Inferior parietal cortex (tissue), 1 donor: ENCODE data around the gene CDK4.
A peak's percentile ranks its signal among the peaks of the same experiment; 100 is the strongest.

Source experiments
- DNase-seq: peaks from one replicate; pipeline ENCODE4 v3.0.0-alpha.2; 2016; ENCODE audit errors: extremely low spot score

The CDK4 gene

DNA sequence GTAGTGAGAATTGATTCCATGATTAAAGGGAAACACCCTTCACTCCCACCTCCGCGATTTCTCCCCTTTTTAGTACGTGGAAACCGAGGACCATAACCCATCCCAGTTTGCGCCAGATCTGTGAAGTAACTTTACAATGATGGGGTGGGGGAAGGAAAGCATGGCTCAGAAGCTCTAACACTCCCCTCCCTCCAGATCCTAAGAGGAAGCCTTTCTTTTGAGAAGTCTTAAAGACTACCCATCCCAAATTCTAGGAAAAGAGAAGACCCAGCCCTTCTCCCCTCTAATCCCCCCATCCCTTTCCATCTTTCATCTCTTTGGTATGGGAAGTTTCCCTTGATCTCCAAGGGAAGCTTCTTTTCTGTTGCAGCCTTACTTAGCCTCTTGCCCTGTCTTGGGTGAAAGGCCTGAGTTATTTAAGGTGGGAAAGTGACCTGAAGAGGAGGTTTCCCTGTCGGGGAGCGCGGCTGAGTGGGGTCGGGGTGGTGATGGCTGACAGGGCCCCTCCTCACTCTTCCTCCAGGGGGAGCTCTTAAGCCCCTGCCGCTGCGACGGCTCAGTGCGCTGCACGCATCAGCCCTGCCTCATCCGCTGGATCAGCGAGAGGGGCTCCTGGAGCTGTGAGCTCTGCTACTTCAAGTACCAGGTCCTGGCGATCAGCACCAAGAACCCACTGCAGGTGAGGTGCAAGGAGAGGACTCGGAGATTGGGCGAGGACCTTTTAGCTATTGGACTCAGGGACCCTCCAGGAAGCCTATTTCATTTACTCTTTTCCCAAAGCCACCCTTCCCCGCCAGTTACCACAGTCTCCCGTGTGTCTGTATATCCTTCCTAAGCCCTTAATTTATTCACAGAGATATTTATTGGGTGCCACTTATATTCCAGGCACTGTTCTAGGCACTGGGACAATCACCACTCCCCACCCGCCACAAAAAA, 4.6 kb upstream of the CDK4 start:
- DNase-seq = no peak

DNA sequence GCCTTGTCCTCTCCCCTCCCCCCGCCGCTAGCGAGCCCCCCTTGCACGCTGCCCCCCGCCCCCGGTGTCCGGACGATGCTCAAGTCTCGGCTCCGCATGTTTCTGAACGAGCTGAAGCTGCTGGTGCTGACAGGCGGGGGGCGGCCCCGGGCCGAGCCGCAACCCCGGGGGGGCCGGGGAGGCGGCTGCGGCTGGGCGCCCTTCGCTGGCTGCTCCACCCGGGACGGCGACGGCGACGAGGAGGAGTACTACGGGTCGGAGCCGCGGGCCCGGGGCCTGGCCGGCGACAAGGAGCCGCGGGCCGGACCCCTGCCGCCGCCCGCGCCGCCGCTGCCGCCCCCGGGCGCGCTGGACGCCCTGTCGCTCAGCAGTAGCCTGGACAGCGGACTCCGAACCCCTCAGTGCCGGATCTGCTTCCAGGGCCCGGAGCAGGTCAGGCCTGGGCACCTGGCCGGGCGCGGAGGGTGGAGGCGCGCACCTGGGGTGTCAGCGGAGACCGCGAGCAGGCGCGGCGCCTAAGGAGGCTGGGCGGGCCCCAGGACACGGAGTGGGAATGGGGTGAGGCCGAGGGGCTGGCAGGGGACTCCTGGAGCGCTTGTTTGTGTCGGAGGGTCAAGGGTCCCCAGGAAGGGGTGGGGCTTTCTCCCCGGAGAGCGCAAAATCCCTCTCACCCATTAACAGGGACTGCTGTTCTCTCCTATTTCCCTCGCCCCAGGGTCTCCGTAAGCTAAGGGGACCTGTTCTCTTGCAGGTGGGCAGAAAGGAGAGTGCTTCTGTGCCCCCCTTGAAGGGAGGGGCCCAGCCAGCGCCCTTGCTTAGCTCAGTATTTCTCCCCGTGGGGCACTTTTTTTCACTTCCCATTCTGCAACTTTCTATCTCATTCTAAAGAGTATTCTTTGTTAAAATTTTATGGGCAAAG, 3.6 kb upstream of the CDK4 start:
- no peak for DNase-seq

DNA sequence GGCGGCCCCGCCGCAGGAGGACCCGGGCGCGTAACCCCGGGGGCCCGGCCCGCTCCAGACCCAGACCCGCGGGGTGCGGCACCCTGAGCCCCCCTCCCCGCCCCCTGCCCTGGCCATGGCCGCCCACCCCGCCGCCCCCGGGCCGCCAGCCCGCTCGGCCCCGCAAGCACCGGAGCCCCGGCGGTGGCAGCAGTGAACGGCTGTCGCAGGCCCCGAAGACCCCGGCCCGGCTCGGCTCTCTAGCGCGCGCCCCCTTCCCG, 3.0 kb upstream of the CDK4 start:
- no peak for DNase-seq

DNA sequence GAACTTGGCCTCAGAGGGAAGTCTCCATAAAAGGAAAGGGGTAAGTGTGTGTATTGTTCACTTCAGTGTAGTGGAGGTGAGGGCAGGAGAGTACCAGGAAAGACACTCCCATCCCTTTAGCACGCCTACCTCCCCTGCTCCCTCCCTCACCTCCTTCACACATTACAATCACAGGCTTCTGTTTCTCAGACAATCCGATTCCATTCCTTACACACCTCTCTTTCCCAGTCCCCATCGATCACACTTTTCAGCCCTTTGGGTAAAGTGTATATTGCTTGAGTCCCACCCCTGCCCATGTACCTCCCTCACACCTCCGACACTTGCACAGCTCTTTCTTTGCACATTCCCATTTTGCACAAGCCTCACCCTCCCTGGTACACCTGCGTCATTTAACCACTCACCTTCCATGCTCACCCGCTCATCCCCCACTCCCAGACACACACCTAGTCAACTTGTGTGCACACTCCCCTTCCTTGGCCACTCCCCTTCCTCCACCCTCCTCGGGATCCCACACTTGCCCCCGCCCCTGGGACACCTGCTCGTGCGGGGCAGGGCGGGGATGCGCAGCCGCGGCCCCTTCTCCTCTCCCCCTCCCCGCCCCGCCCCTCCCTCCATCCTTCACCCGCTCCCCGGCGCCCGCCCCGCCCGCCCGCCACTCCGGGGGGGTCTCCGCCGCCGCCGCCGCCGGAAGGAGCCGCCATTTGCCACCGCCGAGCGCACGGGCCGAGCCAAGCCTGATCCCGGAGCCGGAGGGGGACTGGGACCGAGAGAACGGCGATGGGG, 2.5 kb upstream of the CDK4 start, which contains the start of gene MARCHF9:
Gene MARCHF9 (plus strand): TSS at position 693 of the 783 bp plus-strand sequence. CDS start 426 bp downstream, outside the sequence.
- DNase-seq = no peak

DNA sequence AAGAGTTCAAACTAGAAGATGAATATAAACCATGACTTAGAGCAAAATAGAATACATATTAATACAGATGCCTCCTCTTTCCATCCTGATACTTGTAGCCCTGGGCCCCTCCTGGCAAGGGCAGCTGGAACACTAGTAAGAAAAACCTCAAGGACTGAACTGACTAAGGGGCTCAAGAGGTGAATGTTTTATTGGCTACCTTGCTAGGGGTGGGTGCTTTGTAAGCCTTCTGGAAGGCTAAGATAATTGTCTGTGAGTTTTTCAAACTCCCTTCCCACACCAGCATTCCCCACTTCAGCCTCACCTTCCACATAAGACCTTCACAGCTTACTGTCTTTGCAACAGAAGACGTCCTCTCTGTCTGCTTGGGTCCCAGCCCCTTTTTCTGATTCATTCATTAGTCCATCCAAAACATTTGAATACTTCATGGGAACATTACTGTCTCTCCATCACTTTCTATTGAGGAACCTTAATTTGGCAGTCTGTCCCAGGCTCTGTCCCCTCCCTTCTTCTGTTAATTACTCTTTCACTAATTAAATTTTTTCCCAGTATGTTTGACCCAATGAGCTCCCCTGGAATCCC, 1.7 kb upstream of the CDK4 start:
- no peak for DNase-seq

DNA sequence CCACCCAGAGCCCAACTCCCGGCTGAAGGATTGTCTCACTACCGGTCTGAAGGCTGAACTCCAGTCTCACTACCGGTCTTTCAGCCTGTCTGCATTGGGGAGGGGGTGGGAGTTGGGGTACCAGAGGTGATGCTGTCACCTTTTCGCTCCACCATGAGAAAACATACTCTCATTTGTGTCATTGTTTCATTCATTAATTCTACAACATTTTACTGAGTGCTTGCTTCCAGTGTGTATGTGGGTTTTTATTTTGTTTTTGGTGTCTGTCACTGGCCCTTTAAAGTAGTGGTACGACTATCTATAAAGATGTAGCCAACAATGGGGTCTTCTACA, 524 bp upstream of the CDK4 start:
- DNase-seq = no peak

DNA sequence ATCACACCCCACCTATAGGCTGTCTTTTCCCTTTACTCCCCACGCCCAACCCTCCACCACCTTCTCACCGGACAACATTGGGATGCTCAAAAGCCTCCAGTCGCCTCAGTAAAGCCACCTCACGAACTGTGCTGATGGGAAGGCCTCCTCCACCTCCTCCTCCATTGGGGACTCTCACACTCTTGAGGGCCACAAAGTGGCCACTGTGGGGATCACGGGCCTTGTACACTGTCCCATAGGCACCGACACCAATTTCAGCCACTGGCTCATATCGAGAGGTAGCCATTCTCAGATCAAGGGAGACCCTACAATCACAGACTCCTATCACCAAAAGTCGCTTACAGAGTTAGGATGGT, 700 bp downstream of the CDK4 start:
- DNase-seq = no peak

DNA sequence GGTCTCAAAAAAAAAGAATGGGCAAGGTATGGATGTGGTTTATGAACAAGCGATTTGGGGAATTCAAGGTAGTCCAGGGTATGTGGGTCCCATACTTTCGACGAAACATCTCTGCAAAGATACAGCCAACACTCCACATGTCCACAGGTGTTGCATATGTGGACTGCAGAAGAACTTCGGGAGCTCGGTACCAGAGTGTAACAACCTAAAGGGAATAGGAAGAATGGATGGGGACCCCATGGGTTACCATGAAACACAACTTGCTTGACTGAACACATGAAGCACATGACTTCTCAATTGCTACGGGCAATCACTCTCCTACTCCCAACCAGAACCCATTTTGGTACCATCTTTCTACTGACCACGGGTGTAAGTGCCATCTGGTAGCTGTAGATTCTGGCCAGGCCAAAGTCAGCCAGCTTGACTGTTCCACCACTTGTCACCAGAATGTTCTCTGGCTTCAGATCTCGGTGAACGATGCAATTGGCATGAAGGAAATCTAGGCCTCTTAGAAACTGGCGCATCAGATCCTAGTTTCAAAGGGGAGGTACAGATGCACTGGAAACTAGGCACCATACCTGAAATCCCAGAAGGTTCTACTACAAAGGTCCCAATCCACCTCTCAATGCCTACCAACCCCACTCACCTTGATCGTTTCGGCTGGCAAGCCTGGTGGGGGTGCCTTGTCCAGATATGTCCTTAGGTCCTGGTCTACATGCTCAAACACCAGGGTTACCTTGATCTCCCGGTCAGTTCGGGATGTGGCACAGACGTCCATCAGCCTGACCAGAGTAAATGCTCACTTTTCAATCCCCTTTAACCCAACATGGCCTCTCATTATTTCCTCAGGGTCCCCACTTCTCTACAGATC, 1.3 kb downstream of the CDK4 start:
- DNase-seq = no peak

DNA sequence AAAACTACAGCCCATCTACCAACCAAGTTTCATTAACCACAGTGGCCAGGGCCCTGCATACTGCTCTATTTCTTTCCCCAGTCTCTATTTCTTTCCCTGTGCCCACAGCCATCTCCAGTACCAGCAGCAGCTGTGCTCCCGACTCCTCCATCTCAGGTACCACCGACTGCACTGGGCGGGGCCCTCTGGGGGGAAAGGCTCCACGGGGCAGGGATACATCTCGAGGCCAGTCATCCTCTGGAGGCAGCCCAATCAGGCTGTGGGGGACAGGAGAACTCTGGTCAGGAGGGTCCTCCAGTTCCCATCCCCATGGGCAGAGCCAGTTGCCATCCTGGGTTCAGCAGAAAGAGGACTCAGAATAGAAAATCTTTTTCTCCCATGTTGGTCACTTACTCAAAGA, 3.0 kb downstream of the CDK4 start:
- no peak for DNase-seq

DNA sequence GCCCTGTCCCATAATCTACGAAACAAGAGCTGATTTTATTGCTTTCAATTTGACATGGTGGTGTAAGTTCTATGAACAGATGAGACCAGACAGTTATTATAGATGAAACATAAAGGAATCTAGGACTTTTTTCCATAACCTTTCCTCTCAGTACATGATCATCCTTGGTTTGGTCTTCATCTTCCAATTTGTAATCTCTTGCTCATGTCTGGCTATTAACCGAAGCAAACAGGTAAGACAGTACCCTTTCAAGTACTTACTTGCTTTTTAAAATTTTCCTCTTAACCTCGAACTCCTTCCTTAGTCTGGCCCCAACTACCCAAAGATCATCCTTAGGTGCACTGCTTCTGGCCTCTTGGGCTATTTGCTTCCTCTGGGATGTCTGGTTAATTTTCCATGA, 6.1 kb downstream of the CDK4 start:
- no peak for DNase-seq

DNA sequence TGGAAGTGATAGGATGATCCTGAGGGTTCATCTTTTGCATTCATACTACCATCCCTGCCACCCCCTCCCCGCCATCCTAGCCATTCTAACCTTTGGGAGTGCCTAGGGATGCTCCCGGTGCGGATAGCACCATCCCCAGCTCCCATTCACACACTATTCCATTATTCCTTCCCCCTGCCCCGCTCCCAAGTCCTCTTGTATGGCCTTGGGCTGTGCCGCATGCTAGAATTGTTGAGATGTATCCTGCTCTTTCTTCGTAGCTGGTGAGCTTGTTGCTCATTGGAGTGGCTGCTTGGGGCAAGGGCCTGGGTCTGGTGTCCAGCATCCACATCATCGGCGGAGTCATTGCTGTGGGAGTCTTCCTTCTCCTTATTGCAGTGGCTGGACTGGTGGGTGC, 6.6 kb downstream of the CDK4 start:
- no peak for DNase-seq

DNA sequence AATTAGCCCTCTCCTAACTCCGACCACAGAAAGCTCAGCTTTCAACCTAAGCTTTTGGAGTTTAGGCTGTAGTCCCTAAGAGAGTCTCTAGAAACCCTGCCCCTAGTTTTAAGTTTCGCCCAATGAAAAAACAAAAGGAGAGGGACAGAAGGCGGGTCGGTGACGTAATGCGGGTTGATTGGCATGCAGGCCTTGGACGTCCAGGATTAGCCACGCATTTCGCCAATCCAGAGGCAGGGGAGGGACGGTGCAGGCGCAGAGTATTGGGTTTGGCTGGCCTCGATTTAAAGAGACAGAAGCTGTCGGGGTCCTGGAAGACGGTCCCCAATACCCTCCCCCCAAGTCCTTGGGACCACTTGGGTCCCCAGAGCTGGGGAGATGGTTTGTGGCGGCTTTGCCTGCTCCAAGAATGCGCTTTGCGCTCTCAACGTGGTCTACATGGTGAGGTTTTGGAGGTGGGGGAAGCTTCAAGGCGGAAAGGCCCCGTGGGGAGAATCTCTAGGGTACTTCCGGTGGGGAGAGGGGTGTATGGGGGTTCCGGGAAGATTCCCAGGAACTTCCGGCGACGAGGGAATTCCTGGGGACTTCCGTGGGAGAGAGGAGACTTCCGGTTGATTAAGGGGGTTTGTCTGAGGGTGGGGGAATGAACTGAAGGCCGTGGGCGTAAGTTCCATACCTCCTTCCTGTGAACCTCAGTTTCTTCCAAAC, 7.2 kb downstream of the CDK4 start, which contains the start of gene TSPAN31:
Gene TSPAN31 (plus strand): TSS at position 263 of the 708 bp plus-strand sequence. CDS start 116 bp downstream, at position 379.
- peak; percentile 98 for DNase-seq

DNA sequence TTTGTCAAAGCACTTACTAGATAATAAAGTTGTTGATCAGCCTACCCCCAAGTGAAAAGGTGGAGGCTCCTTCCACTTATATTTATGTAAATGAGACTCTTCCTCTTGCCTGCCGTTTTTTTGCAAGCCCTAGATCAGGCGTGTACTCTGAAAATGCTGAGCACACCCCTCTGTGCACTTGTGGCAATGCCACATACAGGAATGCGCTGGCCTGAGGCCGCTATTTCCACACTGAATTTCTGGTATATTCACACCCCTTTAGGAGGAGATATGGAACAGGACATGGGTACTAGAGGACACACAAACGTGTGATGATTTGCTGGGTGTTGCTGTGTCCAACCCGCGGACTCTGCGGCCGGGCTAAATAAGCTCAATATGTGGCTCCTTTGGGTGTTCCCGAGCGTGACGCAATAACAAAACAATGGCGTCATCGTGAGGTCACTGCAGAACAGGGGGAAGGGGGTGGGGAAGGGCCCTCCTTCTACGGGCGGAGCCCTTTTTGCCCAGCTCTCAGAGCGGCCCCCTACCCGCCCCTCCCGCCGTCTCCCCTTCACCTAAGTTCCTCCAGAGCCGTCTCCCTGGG, 7.8 kb downstream of the CDK4 start:
- no peak for DNase-seq

DNA sequence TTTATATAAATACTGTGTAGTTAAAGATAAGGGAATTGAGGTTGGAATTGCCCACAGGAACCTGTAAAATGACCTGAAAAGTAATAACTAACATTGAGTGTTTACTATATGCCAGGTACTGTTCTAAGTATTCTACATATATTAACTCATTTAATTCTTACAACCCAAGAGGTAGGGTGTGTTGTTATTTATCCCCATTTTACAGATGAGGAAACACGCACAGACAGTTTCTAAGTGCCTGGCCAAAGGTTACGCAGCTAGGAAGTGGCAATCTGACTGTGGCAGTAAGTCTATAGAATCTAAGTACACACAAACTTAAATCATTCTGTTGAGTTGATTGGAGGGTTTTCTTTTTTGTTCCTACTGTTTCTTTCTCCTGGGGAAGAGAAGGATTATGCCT, 8.3 kb downstream of the CDK4 start:
- DNase-seq = no peak

DNA sequence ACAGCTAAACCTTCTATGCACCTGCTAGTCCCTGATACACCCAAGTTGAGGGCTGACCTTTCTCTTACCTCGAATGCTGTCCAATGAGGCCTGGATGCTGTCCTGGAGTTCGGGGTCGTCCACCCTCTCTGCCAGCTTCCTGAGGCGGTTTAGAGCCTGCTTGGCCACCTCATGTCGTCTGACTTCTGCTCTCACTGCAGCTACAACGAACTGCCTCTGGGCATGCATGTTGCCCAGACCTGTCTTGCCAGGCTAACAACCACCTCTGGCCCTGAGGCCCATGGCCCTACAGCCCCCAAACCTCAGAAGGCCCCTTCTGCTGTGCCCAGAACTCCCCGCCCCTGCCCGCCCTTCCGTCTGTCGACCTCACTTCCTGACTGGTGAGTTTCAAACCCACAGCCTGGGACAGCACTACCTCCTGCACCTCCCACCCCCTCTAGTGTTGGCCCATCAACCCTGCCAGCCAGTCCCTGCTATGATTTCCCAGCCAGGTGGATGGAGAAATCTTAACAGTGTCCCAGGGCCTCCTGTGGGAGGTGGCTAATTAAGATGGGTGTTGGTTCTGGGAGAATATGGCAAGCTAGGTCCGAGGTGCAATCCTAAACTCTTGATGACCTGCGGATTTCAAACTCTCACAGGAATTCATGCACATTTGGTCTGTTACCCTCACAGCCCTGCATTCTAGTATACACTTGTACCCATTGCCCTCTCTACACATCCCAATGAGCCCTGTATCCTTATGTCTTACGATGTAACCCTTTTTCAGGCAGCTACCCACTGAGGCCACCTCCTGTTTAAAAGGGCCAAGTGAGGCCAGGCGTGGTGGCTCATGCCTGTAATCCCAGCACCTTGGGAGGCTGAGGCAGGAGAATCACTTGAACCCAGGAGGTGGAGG, 10.0 kb downstream of the CDK4 start:
- DNase-seq = no peak

DNA sequence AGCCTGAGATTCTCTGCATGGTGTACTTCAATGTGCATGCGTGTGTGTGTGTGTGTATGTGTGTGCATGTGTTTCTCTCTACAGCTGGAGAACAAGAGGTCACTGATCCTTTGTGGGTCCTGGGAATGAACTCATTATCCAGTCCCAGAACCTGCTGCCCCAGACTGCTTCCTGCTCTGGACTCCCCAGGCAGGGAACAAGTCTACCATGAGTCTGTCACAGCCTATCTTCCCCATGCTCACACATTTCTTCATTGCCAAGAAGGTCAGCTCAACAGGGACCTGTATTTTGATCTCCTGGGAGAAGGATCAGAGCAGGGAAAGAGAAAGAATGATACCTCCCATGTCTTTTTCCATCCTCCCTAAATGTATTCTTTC, 10.7 kb downstream of the CDK4 start:
- no peak for DNase-seq

DNA sequence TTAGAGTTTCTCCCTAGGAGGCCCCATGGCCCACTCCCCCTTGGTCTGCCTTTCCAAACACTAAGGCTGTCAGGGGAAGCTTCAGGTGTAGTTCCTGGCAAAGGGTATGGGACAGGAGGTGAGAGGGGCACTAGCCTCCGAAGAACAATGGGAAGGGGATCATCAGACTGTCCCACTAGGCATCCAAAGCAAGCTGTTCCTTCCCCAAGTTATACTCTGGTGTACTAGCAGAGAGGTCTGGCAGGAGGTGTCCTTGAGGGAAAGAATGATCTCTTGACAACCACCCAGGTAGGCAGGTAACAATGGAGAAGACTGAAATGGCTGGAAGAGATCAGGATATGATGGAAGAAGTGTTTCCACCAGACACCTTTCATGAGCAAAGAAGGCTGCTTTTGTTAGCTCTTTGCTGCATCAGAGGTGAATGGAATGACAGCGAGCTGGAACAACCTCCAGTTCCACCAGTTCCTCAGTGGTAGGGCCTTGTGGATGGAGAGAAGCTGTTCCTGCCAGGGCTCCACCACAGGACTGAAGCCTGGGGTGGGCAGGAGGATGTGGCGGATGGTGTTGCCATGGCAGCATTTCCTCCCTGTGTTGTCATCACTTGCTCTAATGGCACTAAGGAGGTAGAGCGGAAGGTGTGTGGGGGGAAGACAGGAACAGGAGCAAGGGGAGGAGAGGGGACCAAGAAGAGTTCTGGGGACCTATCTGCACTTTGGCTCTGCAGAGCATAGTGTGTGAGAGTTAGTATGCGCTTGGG, 11.3 kb downstream of the CDK4 start:
- DNase-seq = no peak

DNA sequence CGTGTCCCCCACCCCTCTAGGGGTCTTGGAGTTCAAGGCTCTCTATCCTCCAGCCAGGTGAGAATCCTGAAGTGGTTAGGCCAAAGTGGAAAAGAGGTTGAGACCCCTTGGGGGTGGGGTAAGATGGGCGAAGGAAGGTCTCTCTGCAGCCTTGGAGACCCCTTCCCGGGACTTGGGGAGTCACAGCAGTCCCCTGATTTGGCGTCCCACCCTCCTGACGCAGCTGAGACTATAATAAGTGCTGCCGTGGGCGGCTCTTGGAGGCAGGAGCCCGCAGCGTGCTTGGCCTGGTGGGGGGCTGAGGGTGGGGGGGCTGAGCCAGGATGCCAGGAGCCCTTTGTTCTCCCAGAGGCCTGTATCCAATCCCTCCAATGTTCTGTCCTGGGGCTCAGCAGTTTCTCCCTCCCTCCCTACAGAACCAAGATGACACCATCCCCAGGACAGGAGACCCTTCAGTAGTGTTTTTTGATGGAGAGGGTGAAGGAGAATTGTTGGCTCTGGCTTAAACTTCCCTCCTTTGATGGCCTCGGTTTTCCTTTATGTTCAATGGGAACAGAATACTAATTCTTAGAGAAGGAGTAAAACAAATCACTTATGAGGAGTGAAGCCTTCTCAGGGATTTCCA, 12.1 kb downstream of the CDK4 start:
- no peak for DNase-seq
